Measurements from ENCODE around the gene ZBTB47. TPM values are rescaled to one million over a fixed set of nuclear protein-coding genes. Genes with fewer than 3 reads are reported as not detected.

Gene ZBTB47
- total and polyA plus RNA-seq, 10 of the 15 experiments (the other 5 are each of a cell fraction or from before 2014, with no cell fraction given): 0.04 to 3.4 (median 1.0) TPM; not detected in 1

DNA sequence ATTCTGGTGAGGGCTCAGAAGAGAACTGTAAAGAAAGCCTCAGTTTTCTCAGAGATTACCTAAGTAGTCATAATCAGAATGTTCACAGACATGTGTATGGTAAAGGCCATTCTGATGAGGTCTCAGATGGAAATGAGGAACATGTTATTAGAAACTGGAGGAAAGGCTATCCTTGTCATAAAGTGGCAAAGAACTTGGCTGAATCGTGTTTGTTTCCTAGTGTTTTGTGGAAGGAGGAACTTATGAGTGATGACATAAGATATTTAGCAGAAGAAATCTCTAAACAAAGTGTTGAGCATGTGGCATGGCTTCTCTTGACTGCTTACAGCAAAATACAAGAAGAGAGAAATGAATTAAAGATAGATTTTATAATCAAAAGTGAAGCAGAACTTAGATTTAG, 19.0 kb downstream of the ZBTB47 start (continued):
- TF ChIP-seq, protein P1, sequence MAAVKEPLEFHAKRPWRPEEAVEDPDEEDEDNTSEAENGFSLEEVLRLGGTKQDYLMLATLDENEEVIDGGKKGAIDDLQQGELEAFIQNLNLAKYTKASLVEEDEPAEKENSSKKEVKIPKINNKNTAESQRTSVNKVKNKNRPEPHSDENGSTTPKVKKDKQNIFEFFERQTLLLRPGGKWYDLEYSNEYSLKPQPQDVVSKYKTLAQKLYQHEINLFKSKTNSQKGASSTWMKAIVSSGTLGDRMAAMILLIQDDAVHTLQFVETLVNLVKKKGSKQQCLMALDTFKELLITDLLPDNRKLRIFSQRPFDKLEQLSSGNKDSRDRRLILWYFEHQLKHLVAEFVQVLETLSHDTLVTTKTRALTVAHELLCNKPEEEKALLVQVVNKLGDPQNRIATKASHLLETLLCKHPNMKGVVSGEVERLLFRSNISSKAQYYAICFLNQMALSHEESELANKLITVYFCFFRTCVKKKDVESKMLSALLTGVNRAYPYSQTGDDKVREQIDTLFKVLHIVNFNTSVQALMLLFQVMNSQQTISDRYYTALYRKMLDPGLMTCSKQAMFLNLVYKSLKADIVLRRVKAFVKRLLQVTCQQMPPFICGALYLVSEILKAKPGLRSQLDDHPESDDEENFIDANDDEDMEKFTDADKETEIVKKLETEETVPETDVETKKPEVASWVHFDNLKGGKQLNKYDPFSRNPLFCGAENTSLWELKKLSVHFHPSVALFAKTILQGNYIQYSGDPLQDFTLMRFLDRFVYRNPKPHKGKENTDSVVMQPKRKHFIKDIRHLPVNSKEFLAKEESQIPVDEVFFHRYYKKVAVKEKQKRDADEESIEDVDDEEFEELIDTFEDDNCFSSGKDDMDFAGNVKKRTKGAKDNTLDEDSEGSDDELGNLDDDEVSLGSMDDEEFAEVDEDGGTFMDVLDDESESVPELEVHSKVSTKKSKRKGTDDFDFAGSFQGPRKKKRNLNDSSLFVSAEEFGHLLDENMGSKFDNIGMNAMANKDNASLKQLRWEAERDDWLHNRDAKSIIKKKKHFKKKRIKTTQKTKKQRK (IDR thresholded peaks at IDR 0.05; ENCODE audit: low read depth, low read length): no peak
- TF ChIP-seq, protein P2, sequence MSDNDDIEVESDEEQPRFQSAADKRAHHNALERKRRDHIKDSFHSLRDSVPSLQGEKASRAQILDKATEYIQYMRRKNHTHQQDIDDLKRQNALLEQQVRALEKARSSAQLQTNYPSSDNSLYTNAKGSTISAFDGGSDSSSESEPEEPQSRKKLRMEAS (IDR thresholded peaks at IDR 0.05; ENCODE audit: low read depth, low read length): no peak
- no peak for TF ChIP-seq NFYA (IDR thresholded peaks at IDR 0.05; ENCODE audit: borderline replicate concordance, low read depth, low read length)

DNA sequence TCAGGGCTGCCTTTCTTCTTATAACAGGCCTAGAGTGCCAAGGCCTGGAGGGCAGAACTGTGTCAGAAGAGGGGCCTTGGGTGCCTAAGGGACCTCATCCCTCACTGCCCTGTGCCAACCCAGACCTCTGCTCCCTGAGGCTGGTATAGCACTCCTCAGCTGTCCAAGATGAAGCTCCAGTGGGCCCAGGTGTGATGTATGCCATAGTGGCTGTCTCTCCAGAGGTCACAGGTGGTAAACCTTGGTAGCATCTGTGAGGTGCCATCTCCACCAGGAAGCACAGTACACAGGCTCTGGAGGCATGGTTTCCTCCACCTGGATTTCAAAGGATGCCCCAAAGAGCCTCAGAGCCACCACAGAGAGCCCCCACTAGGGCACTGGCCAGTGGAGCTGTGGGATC, 19.6 kb downstream of the ZBTB47 start:
- Histone ChIP-seq H3K36me3 (ENCODE audit: control insufficient read depth in 2 of 2, insufficient read depth in 2 of 2, low read length in 1 of 2) (no peaks in the 10 kb centered on the region), H3K27ac (ENCODE audit: control insufficient read depth, insufficient read depth) (no peak overlapping the region), H3K4me3 (no peak overlapping the region), H4K20me1 (ENCODE audit: control insufficient read depth, insufficient read depth) (no peaks in the 10 kb centered on the region), H3K4me1 (ENCODE audit: control insufficient read depth, insufficient read depth, low read length) (no peaks in the 10 kb centered on the region), H3K27me3 (replicated peaks in 1 of 2; ENCODE audit: control insufficient read depth in 2 of 2, insufficient read depth in 2 of 2, low read length in 1 of 2) (no peaks in the 10 kb centered on the region), H3K4me2 (ENCODE audit: control insufficient read depth, insufficient read depth) (no peak overlapping the region), H3K9me3 (replicated peaks; ENCODE audit: control insufficient read depth, insufficient read depth, low read length) (no peaks in the 10 kb centered on the region; the same call in 1 of the 3 replicates), H3K9ac (ENCODE audit: control insufficient read depth, insufficient read depth, low read length) (no peak overlapping the region), H2AFZ (ENCODE audit: control insufficient read depth, low read depth, low read length) (no peak overlapping the region), H3K79me2 (ENCODE audit: control insufficient read depth, insufficient read depth, low read length) (no peaks in the 10 kb centered on the region)
- ChIA-PET SMC1A (ENCODE audit: uncharacterized antibody, unreplicated experiment) (no interaction called here), CTCF (no interaction called here), RAD21 (ENCODE audit: unreplicated experiment) (no interaction called here), POLR2A (no interaction called here)
- ATAC-seq: no peak
- FAIRE-seq: no peak
- intact Hi-C loops (cut with micrococcal nuclease; ENCODE audit: unreplicated experiment): no loop called here
- BruUV-seq (replicated peaks): no TSS peak
- in situ Hi-C loops (cut with MboI): no loop called here
- DNase-seq (ENCODE audit: low read depth, low spot score): no peak
- no peak for TF ChIP-seq PML (IDR thresholded peaks at IDR 0.05; ENCODE audit: low read length)
- no peak for TF ChIP-seq BCL11A (IDR thresholded peaks at IDR 0.05; ENCODE audit: low read depth, low read length)
- no peak for TF ChIP-seq KAT2A (conservative IDR thresholded peaks at IDR 0.05; ENCODE audit: control insufficient read depth, low read depth, low read length)
- no peak for TF ChIP-seq SMAD1 (IDR thresholded peaks at IDR 0.05; ENCODE audit: low read depth, partially characterized antibody)
- TF ChIP-seq RCOR1 (conservative IDR thresholded peaks at IDR 0.05; ENCODE audit: low read depth, low read length): no peak
- no peak for TF ChIP-seq MEF2A (IDR thresholded peaks at IDR 0.05; ENCODE audit: insufficient read depth, low read depth, low read length)
- TF ChIP-seq CBX3 (IDR thresholded peaks at IDR 0.05; ENCODE audit: borderline replicate concordance, low read depth): no peak
- no peak for TF ChIP-seq CBX5 (IDR thresholded peaks at IDR 0.05; ENCODE audit: low read depth)
- no peak for TF ChIP-seq TBL1XR1 (IDR thresholded peaks at IDR 0.05; ENCODE audit: low read depth, low read length)
- no peak for TF ChIP-seq MTA2 (IDR thresholded peaks at IDR 0.05; ENCODE audit: low read depth)
- no peak for TF ChIP-seq KLF5 (IDR thresholded peaks at IDR 0.05; ENCODE audit: partially characterized antibody)
- no peak for TF ChIP-seq ZNF207 (IDR thresholded peaks at IDR 0.05; ENCODE audit: borderline replicate concordance)
- no peak for TF ChIP-seq POLR2AphosphoS5 (IDR thresholded peaks at IDR 0.05; ENCODE audit: low read length)
- TF ChIP-seq CEBPB (IDR thresholded peaks at IDR 0.05; ENCODE audit: borderline replicate concordance in 1 of 2, low read depth in 2 of 2, low read length in 2 of 2): no peak
- no peak for TF ChIP-seq ZNF622 (IDR thresholded peaks at IDR 0.05)
- TF ChIP-seq GATAD2B (conservative IDR thresholded peaks at IDR 0.05; ENCODE audit: low read depth): no peak
- TF ChIP-seq CHD1 (IDR thresholded peaks at IDR 0.05; ENCODE audit: low read depth, low read length): no peak
- TF ChIP-seq CHD4 (IDR thresholded peaks at IDR 0.05): no peak
- TF ChIP-seq, protein P3, sequence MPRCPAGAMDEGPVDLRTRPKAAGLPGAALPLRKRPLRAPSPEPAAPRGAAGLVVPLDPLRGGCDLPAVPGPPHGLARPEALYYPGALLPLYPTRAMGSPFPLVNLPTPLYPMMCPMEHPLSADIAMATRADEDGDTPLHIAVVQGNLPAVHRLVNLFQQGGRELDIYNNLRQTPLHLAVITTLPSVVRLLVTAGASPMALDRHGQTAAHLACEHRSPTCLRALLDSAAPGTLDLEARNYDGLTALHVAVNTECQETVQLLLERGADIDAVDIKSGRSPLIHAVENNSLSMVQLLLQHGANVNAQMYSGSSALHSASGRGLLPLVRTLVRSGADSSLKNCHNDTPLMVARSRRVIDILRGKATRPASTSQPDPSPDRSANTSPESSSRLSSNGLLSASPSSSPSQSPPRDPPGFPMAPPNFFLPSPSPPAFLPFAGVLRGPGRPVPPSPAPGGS (IDR thresholded peaks at IDR 0.05; ENCODE audit: borderline replicate concordance, insufficient read depth, low read depth, low read length, poor library complexity, severe bottlenecking): no peak

All from GM12878 (cell line).